Measurements from ENCODE around the gene RYR2.

RYR2 gene

DNA sequence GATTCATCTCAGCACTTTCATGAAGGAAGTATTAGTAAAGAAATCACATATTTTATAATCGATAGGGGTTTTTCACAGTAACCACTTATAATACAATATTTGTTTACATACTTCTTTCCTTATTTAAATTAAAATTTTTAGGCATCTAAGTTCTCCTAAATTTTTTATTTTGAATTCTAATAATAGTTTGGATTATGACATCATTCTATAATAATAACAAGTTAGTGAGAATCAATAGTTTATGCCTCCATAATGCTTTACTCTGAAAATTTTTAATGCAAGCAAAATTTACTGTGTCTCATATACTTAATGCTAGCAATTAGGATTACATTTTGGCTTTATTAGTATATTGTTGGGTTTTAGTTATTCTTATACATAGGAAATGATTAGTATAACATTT is 596.6 kb downstream of the RYR2 start:
- DNase-seq (ENCODE audit: extremely low spot score) = no peak
- ChIA-PET POLR2A (no interaction called here), CTCF (no interaction called here)
- no peak for TF ChIP-seq CTCF (IDR thresholded peaks at IDR 0.05; ENCODE audit: control extremely low read depth, extremely low read depth, low read depth, missing control alignments)

GRCh38 chr1:237640011-237640671 is 598.2 kb downstream of the RYR2 start:
- no peak for DNase-seq (ENCODE audit: extremely low spot score)
- CTCF ChIA-PET = no interaction called here
- POLR2A ChIA-PET = no interaction called here
- TF ChIP-seq CTCF (IDR thresholded peaks at IDR 0.05; ENCODE audit: control extremely low read depth, extremely low read depth, low read depth, missing control alignments) = no peak

DNA sequence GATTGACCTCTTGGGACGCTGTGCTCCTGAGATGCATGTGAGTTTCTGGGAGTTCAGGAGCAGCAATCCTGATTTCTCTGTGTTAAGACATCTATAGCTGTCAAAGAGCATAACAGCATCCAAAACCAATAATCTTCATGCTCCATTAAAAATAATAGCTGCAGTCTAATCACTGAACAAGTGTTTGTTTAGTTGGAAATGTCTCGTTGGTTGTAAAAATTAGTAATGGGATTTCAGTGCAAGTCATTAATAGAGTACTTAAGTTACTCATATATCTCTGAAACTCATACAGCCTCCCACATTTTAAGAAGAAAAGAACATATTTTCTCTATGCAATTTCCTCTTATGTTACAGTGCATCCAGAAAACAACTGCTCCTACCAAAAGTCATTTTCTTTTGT is 599.0 kb downstream of the RYR2 start:
- DNase-seq (ENCODE audit: extremely low spot score) = no peak
- POLR2A ChIA-PET = no interaction called here
- CTCF ChIA-PET = no interaction called here
- no peak for TF ChIP-seq CTCF (IDR thresholded peaks at IDR 0.05; ENCODE audit: control extremely low read depth, extremely low read depth, low read depth, missing control alignments)

DNA sequence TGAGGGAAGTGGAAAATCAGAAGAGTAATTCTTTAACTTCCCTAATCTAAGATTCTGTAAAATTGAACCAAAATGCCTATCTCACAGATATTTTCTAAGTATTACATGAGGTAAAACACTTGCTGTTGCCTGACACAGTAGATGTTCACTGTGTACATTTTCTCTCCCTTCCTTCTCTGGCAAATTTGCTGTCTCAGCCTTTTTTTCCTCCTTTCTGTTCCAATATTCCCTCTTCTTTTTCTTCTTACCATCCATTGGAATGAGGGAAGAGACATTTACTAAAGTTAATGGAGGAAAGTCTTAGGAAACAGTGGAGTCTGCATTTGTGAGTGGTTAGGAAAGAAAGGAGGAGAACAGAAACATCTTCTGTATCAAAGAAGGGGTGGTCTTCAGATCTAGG is 608.8 kb downstream of the RYR2 start:
- no peak for DNase-seq (ENCODE audit: extremely low spot score)
- CTCF ChIA-PET = no interaction called here
- POLR2A ChIA-PET = no interaction called here

DNA sequence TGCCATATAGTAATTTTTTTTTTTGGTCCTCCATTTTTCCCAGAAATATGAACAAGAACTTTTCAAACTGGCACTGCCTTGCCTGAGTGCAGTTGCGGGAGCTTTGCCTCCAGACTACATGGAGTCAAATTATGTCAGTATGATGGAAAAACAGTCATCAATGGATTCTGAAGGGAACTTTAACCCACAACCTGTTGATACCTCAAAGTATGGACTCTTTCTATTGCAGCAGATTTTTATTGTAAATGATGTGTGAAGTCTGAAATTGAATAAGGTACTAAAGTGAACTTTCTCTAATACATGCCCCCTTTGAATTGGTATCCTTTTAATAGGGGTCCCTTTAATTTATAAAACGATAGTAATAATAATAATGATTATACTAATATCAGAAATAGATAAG is 613.8 kb downstream of the RYR2 start:
- TF ChIP-seq CTCF (IDR thresholded peaks at IDR 0.05; ENCODE audit: control extremely low read depth, extremely low read depth, low read depth, missing control alignments) = no peak
- ChIA-PET POLR2A (no interaction called here), CTCF (no interaction called here)
- DNase-seq (ENCODE audit: extremely low spot score) = no peak

More for the DNA sequence above, 608.8 kb downstream of the RYR2 start:
- TF ChIP-seq CTCF (IDR thresholded peaks at IDR 0.05; ENCODE audit: control extremely low read depth, extremely low read depth, low read depth, missing control alignments) = no peak

DNA sequence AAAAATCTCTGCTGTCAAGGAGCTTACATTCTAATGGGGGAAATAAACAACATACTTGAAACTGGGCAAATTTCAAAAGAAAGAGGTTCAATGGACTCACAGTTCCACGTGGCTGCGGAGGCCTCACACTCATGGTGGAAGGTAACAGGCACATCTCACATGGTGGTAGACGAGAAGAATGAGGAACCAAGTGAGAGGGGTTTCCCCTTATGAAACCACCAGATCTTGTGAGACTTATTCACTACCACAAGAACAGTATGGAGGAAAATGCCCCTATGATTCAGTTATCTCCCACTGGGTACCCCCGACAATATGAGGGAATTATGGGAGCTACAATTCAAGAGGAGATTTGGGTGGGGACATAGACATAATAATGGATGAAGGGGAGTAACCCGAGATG is 622.4 kb downstream of the RYR2 start:
- no peak for TF ChIP-seq CTCF (IDR thresholded peaks at IDR 0.05; ENCODE audit: control extremely low read depth, extremely low read depth, low read depth, missing control alignments)
- ChIA-PET POLR2A (no interaction called here), CTCF (no interaction called here)
- no peak for DNase-seq (ENCODE audit: extremely low spot score)

DNA sequence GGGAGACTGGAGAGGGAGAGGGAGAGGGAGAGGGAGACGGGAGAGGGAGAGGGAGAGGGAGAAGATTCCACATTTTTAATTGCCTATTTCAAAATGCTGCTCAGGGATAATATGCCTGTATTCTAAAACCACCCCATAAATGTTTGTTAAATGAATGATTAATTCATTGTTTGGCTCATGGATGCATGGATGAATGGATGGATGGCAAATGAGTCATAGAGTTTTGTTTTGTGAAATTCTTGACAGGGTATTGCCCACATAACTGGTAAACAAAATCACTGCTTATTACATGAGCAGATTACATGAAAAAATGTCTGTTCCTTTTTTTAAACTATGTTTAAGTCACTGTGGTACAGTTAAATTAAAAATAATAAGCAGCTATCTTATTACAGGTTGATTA is 628.3 kb downstream of the RYR2 start:
- no peak for TF ChIP-seq CTCF (IDR thresholded peaks at IDR 0.05; ENCODE audit: control extremely low read depth, extremely low read depth, low read depth, missing control alignments)
- CTCF ChIA-PET = no interaction called here

More for the DNA sequence above, 628.3 kb downstream of the RYR2 start:
- POLR2A ChIA-PET = no interaction called here
- no peak for DNase-seq (ENCODE audit: extremely low spot score)

All from GM10248 (cell line).